K562 (cell line): ENCODE measurements around the gene TCP11. TPM values are rescaled to one million over a fixed set of nuclear protein-coding genes. Genes with fewer than 3 reads are reported as not detected.

ENCODE experiments used
- ATAC-seq: fragments of 200-7000 bp; cut with Tn5 transposase; 3 replicates; pipeline ENCODE4 v1.9.1; 2020; ENCODE audit warnings: moderate library complexity
- BruUV-seq: library from RNA; stranded (reverse); fragments of 400-500 nt; replicated peaks from 2 replicates; lab custom pipeline; 2021; lab: Mats Ljungman, UMichigan
- CTCF ChIA-PET: fragments of 300-600 bp; formaldehyde crosslinking; extraction: SDS; loops from one replicate; lab custom pipeline; 2021; ENCODE audit warnings: low intra/inter-chr PET ratio; lab: Yijun Ruan, JAX
- POLR2A ChIA-PET: fragments of 300-600, 350-650 bp; sonication (Branson Sonifier 250); formaldehyde crosslinking; extraction: SDS; loops from one replicate; lab custom pipeline; 2021; ENCODE audit warnings: antibody characterized with exemption, inconsistent platforms; lab: Yijun Ruan, JAX
- DNase-seq, 4 experiments: peaks; one replicate each; pipeline versions ENCODE4 v3.0.0 to v3.0.0-alpha.2; 2011 to 2018; ENCODE audit warnings: low spot score in 3 of 4, mixed read lengths in 3 of 4; ENCODE audit errors: extremely low read depth in 1 of 4
- FAIRE-seq: peaks from 2 replicates; lab custom pipeline; 2011; peaks lifted over from hg19 to GRCh38; lab: Jason Lieb, UNC
- H2AFZ ChIP-seq: 2 replicates; pipeline ENCODE4 v1.6.0; 2011; ENCODE audit warnings: low read depth, low read length, control low read depth, inconsistent platforms
- H3K27ac ChIP-seq: fragments of 200-600 bp; 3 replicates; pipeline ENCODE4 v1.8.0; 2011; ENCODE audit warnings: low read depth, mild to moderate bottlenecking, control low read depth, inconsistent platforms, low read length, moderate library complexity, mixed read lengths; ENCODE audit errors: extremely low read depth
- H3K27me3 ChIP-seq, 2 experiments: fragments of 300-600 bp in 1 of 2; 2 replicates in 1 of 2; 3 replicates in 1 of 2; pipeline versions ENCODE4 v1.6.0 to v1.8.0; 2011; ENCODE audit warnings: inconsistent platforms in 2 of 2, low read length in 2 of 2, mild to moderate bottlenecking in 1 of 2, mixed read lengths in 1 of 2, moderate library complexity in 1 of 2; ENCODE audit not compliant: control insufficient read depth in 2 of 2, insufficient read depth in 2 of 2
- H3K36me3 ChIP-seq: fragments of 300-600 bp; 3 replicates; pipeline ENCODE4 v1.8.0; 2011; ENCODE audit warnings: mild to moderate bottlenecking, low read length, inconsistent platforms; ENCODE audit not compliant: control insufficient read depth, insufficient read depth
- H3K4me1 ChIP-seq, 2 experiments: fragments of 200-600 bp in 1 of 2; replicated peaks in 1 of 2; 2 replicates in 1 of 2; 3 replicates in 1 of 2; pipeline versions ENCODE4 v1.5.1 to v1.8.0; 2011; ENCODE audit warnings: inconsistent platforms in 2 of 2, low read length in 2 of 2, mild to moderate bottlenecking in 1 of 2, mixed read lengths in 1 of 2, moderate library complexity in 1 of 2; ENCODE audit not compliant: control insufficient read depth in 2 of 2, insufficient read depth in 2 of 2
- H3K4me2 ChIP-seq: 2 replicates; pipeline ENCODE4 v1.6.1; 2011; ENCODE audit warnings: low read length, control low read depth, inconsistent platforms, mixed read lengths; ENCODE audit not compliant: insufficient read depth
- H3K4me3 ChIP-seq: fragments of 200-600 bp; sonication (generic), shearing (Covaris generic); 2 replicates; pipeline ENCODE4 v1.5.1; 2016; ENCODE audit warnings: control low read depth, inconsistent platforms
- H3K79me2 ChIP-seq: fragments of 200-600 bp; 3 replicates; pipeline ENCODE4 v1.8.0; 2011; ENCODE audit warnings: low read length, inconsistent platforms; ENCODE audit not compliant: control insufficient read depth, insufficient read depth
- H3K9ac ChIP-seq, 2 experiments: 2 replicates each; pipeline versions ENCODE4 v1.6.0 to v1.6.1; 2011; ENCODE audit warnings: low read depth in 2 of 2, low read length in 2 of 2, control low read depth in 1 of 2, inconsistent platforms in 1 of 2, mild to moderate bottlenecking in 1 of 2, mixed read lengths in 1 of 2; ENCODE audit not compliant: insufficient read depth in 1 of 2
- H3K9me1 ChIP-seq: one replicate; pipeline ENCODE4 v1.6.0; 2011; ENCODE audit warnings: inconsistent platforms, mild to moderate bottlenecking, low read length, moderate library complexity; ENCODE audit not compliant: control insufficient read depth, insufficient read depth
- H3K9me3 ChIP-seq: replicated peaks from 2 replicates; pipeline ENCODE4 v1.5.1; 2011; ENCODE audit warnings: low read depth, low read length, inconsistent platforms; ENCODE audit not compliant: control insufficient read depth, insufficient read depth
- H4K20me1 ChIP-seq: replicated peaks from 2 replicates; pipeline ENCODE4 v1.6.1; 2011; ENCODE audit warnings: low read length, inconsistent platforms, mixed read lengths; ENCODE audit not compliant: control insufficient read depth, insufficient read depth
- ELF2 ChIP-seq: fragments of 250-450 bp; sonication (Bioruptor Pico); IDR thresholded peaks from 2 replicates; pipeline ENCODE4 v1.5.0; 2021; ENCODE audit warnings: mild to moderate bottlenecking
- KLF10 ChIP-seq: fragments of 250-450 bp; sonication (Bioruptor Pico); IDR thresholded peaks from 2 replicates; pipeline ENCODE4 v1.6.1; 2021; ENCODE audit warnings: matching md5 sums
- MCM2 ChIP-seq: fragments of 450-650 bp; IDR thresholded peaks from 2 replicates; pipeline ENCODE4 v1.6.1; 2017; ENCODE audit warnings: low read depth, mild to moderate bottlenecking
- NCOA4 ChIP-seq: fragments of 450-650 bp; IDR thresholded peaks from 2 replicates; pipeline ENCODE4 v1.6.1; 2018; ENCODE audit warnings: mild to moderate bottlenecking; ENCODE audit not compliant: partially characterized antibody
- POLR3A ChIP-seq: IDR thresholded peaks from 2 replicates; pipeline ENCODE4 v1.6.1; 2011; ENCODE audit warnings: borderline replicate concordance, mild to moderate bottlenecking, moderate library complexity; ENCODE audit not compliant: insufficient read length, insufficient read depth; ENCODE audit errors: extremely low read depth
- PRPF4 ChIP-seq: fragments of 200-400 bp; formaldehyde crosslinking; IDR thresholded peaks from one replicate; pipeline ENCODE4 v1.6.1; 2017; ENCODE audit warnings: low read length, low read depth, mild to moderate bottlenecking; ENCODE audit not compliant: insufficient read depth, poor library complexity, severe bottlenecking
- PTBP1 ChIP-seq: fragments of 200-400 bp; formaldehyde crosslinking; IDR thresholded peaks from 2 replicates; pipeline ENCODE4 v1.6.1; 2017; ENCODE audit warnings: low read depth, low read length
- RBM22 ChIP-seq: fragments of 200-400 bp; formaldehyde crosslinking; IDR thresholded peaks from 2 replicates; pipeline ENCODE4 v1.6.1; 2018; ENCODE audit warnings: low read length, low read depth; ENCODE audit not compliant: poor library complexity, severe bottlenecking
- WGBS: fragments of 100-300 bp; shearing (Covaris generic); methylation state at CpG from one replicate; pipeline ENCODE4 v1.1.6; 2016; ENCODE audit warnings: low coverage, mixed read lengths; ENCODE audit not compliant: insufficient coverage; ENCODE audit errors: missing lambda C conversion rate; 5-methylcytosine and 5-hydroxymethylcytosine counted together
- in situ Hi-C: fragments of 300-500 bp; cut with MboI; formaldehyde crosslinking; loops from 4 replicates; pipeline ENCODE4 v1.15.0; 2018; ENCODE audit warnings: inconsistent platforms, mixed read lengths
- intact Hi-C: fragments of 100-400 bp; cut with micrococcal nuclease; formaldehyde crosslinking; loops from 2 replicates; pipeline ENCODE4 v1.14.2; 2022
- polyA plus RNA-seq, 8 experiments: library from polyadenylated mRNA; depleted of rRNA in 4 of 8; stranded (reverse) in 5 of 8; unstranded in 3 of 8; fragments of >200 nt; fragmentation: Nextera tagmentation in 2 of 8; fragmentation: Illumina TruSeq in 1 of 8; extraction: Ambion mirVana in 2 of 8; extraction: Trizol in 1 of 8; gene quantifications; 2 replicates each; pipeline versions ENCODE4 v1.2.1 to v1.2.3, GENCODE V29; 2011 to 2014; ENCODE audit warnings: inconsistent platforms in 1 of 8, missing spikeins in 1 of 8
- total RNA-seq, 7 experiments: library from RNA; depleted of rRNA in 6 of 7; stranded (reverse); fragments of >200 nt in 6 of 7; fragmentation: Illumina TruSeq in 2 of 7; extraction: Trizol in 2 of 7; gene quantifications; 2 replicates each; pipeline versions ENCODE4 v1.2.1 to v1.2.3, GENCODE V29; 2011 to 2021; ENCODE audit warnings: low replicate concordance in 1 of 7
- TF ChIP-seq, protein P1 (sequence below): fragments of 250-450 bp; sonication (Bioruptor Pico); IDR thresholded peaks from 2 replicates; pipeline ENCODE4 v1.4.0; 2020; ENCODE audit warnings: borderline replicate concordance
- TF ChIP-seq, protein P2 (sequence below): sonication (generic); formaldehyde crosslinking; IDR thresholded peaks from 2 replicates; pipeline ENCODE4 v1.8.0; 2022; ENCODE audit warnings: mild to moderate bottlenecking, low read depth, missing genetic modification reagents

The TCP11 gene
- total and polyA plus RNA-seq, 9 of the 15 experiments (the other 6 are each of a cell fraction or from before 2014, with no cell fraction given), result not detected

DNA sequence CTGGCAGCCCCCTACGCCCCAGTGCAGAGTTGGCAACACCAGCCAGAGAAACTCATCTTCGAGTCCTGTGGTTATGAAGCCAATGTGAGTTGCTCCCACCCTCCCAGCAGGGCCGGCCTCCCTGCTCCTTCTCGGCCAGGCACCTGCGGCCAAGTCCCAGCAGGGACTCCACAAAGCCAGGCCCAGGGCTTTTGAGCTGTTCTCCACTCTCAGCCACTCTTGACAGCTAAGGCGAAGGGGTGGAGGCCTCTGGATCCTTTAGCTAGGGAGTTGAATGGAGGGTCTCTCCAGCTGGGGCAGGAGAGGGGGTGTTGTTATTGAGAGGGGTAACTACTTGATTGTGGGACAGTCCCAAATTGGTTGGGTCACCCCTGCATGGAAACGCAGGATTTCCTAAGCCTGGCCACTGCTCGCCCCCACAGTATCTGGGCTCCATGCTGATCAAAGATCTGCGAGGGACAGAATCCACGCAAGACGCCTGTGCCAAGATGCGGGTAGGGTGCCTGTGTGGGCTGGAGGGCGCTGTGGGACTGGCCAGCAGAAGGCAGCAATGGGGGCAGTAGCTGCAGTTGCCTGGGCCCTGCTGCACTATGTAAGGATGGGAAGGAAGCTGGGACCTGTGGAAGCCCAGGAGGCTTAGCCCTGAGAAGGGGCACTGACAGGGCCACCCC, 58.3 kb downstream of the TCP11 start:
- no peak overlapping the region for H3K27ac ChIP-seq
- CTCF ChIA-PET, result no interaction called here
- DNase-seq, result no peak
- H3K9me3 ChIP-seq, result no peaks in the 10 kb centered on the region
- in situ Hi-C loops, result no loop called here
- no peak overlapping the region for H3K4me3 ChIP-seq
- no peaks in the 10 kb centered on the region for H3K79me2 ChIP-seq
- no peak overlapping the region for H2AFZ ChIP-seq
- BruUV-seq, result no TSS peak
- peaks cover 9% of the 10 kb centered on the region; the same call in 1 of the 3 replicates for H3K36me3 ChIP-seq
- ATAC-seq, result no peak
- no peaks in the 10 kb centered on the region for H4K20me1 ChIP-seq
- no peak for FAIRE-seq
- intact Hi-C loops, result no loop called here
- POLR2A ChIA-PET, result no interaction called here
- H3K27me3 ChIP-seq, result no peaks in the 10 kb centered on the region
- WGBS, result 76% methylated on average over 13 of the region's 13 CpGs
- no peak overlapping the region for H3K4me2 ChIP-seq
- no peak overlapping the region for H3K9ac ChIP-seq
- H3K4me1 ChIP-seq, result peaks cover 0 to 16% of the 10 kb centered on the region in 2 experiments; a peak in 1 of 5 replicates
- no peaks in the 10 kb centered on the region for H3K9me1 ChIP-seq
- TF ChIP-seq, protein P1, sequence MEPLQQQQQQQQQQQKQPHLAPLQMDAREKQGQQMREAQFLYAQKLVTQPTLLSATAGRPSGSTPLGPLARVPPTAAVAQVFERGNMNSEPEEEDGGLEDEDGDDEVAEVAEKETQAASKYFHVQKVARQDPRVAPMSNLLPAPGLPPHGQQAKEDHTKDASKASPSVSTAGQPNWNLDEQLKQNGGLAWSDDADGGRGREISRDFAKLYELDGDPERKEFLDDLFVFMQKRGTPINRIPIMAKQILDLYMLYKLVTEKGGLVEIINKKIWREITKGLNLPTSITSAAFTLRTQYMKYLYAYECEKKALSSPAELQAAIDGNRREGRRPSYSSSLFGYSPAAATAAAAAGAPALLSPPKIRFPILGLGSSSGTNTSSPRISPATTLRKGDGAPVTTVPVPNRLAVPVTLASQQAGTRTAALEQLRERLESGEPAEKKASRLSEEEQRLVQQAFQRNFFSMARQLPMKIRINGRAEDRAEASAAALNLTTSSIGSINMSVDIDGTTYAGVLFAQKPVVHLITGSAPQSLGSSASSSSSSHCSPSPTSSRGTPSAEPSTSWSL, result no peak
- TF ChIP-seq ELF2 (no peak), NCOA4 (no peak), KLF10 (CRISPR knock-in tag) (no peak), RBM22 (no peak), PRPF4 (no peak), PTBP1 (no peak), POLR3A (no peak), MCM2 (no peak)
- TF ChIP-seq, protein P2, sequence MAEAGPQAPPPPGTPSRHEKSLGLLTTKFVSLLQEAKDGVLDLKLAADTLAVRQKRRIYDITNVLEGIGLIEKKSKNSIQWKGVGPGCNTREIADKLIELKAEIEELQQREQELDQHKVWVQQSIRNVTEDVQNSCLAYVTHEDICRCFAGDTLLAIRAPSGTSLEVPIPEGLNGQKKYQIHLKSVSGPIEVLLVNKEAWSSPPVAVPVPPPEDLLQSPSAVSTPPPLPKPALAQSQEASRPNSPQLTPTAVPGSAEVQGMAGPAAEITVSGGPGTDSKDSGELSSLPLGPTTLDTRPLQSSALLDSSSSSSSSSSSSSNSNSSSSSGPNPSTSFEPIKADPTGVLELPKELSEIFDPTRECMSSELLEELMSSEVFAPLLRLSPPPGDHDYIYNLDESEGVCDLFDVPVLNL, result no peak
